ENCODE data around the gene LCE1A.
A peak's percentile ranks its signal among the peaks of the same experiment; 100 is the strongest.

Gene LCE1A

GRCh38 chr1:152827173-152827572, at the start of gene LCE1A:
LCE1A (plus strand) TSS chr1:152827473; CDS start chr1:152827473, 0 bp downstream.
- DNase-seq (ENCODE audit: low read depth, low spot score) = no peak

- DNase-seq (ENCODE audit: low read depth, low spot score) = no peak
Measured at GRCh38 chr1:152777510-152778137, 49.6 kb upstream of the LCE1A start.

GRCh38 chr1:152783095-152783494, 44.2 kb upstream of the LCE1A start:
- no peak for DNase-seq (ENCODE audit: low read depth, low spot score)

- no peak for DNase-seq (ENCODE audit: low read depth, low spot score)
Measured at GRCh38 chr1:152786077-152786476, 41.2 kb upstream of the LCE1A start, which contains the start of gene LCE1E. LCE1E (plus strand) TSS chr1:152786257; CDS start chr1:152787300, 1,043 bp downstream.

- no peak for DNase-seq (ENCODE audit: low read depth, low spot score)
Measured at GRCh38 chr1:152795686-152796085, 31.6 kb upstream of the LCE1A start.

GRCh38 chr1:152796421-152796820, 30.9 kb upstream of the LCE1A start, which contains the start of gene LCE1D:
LCE1D (plus strand) TSS chr1:152796721; CDS start chr1:152797795, 1,074 bp downstream.
- no peak for DNase-seq (ENCODE audit: low read depth, low spot score)

- DNase-seq (ENCODE audit: low read depth, low spot score) = no peak
Measured at GRCh38 chr1:152801333-152801732, 25.9 kb upstream of the LCE1A start.

- DNase-seq (ENCODE audit: low read depth, low spot score) = no peak
Measured at GRCh38 chr1:152806576-152806975, 20.7 kb upstream of the LCE1A start, which contains the start of gene LCE1C. LCE1C (minus strand) TSS chr1:152806651; CDS start chr1:152805478, 1,173 bp downstream.

- DNase-seq (ENCODE audit: low read depth, low spot score) = no peak
Measured at GRCh38 chr1:152811050-152811449, 16.2 kb upstream of the LCE1A start.

- no peak for DNase-seq (ENCODE audit: low read depth, low spot score)
Measured at GRCh38 chr1:152811671-152812070, 15.6 kb upstream of the LCE1A start, which contains the start of gene LCE1B. LCE1B (plus strand) TSS chr1:152811971; CDS start chr1:152812447, 476 bp downstream.

GRCh38 chr1:152817309-152817708, 10.0 kb upstream of the LCE1A start:
- DNase-seq (ENCODE audit: low read depth, low spot score) = no peak

- DNase-seq (ENCODE audit: low read depth, low spot score) = no peak
Measured at GRCh38 chr1:152823294-152823693, 4.0 kb upstream of the LCE1A start.

- no peak for DNase-seq (ENCODE audit: low read depth, low spot score)
Measured at GRCh38 chr1:152824964-152825363, 2.3 kb upstream of the LCE1A start.

- DNase-seq (ENCODE audit: low read depth, low spot score) = no peak
Measured at GRCh38 chr1:152836870-152837269, 9.6 kb downstream of the LCE1A start.

GRCh38 chr1:152842556-152842955, 15.3 kb downstream of the LCE1A start, which contains the start of gene LCE6A:
LCE6A (plus strand) TSS chr1:152842856; CDS start chr1:152843521, 665 bp downstream.
- no peak for DNase-seq (ENCODE audit: low read depth, low spot score)

GRCh38 chr1:152855661-152856060, 28.4 kb downstream of the LCE1A start:
- no peak for DNase-seq (ENCODE audit: low read depth, low spot score)

- no peak for DNase-seq (ENCODE audit: low read depth, low spot score)
Measured at GRCh38 chr1:152858062-152858461, 30.8 kb downstream of the LCE1A start.

- no peak for DNase-seq (ENCODE audit: low read depth, low spot score)
Measured at GRCh38 chr1:152859696-152860095, 32.4 kb downstream of the LCE1A start, which contains the start of gene LCE7A. LCE7A (plus strand) TSS chr1:152859996; CDS start chr1:152860698, 702 bp downstream.

GRCh38 chr1:152860129-152860528, 32.9 kb downstream of the LCE1A start:
- DNase-seq (ENCODE audit: low read depth, low spot score) = no peak

GRCh38 chr1:152861374-152861773, 34.1 kb downstream of the LCE1A start:
- no peak for DNase-seq (ENCODE audit: low read depth, low spot score)

- DNase-seq (ENCODE audit: low read depth, low spot score) = no peak
Measured at GRCh38 chr1:152864443-152864842, 37.2 kb downstream of the LCE1A start.

- no peak for DNase-seq (ENCODE audit: low read depth, low spot score)
Measured at GRCh38 chr1:152866321-152866720, 39.0 kb downstream of the LCE1A start.

GRCh38 chr1:152869808-152870419, 42.6 kb downstream of the LCE1A start:
- DNase-seq (ENCODE audit: low read depth, low spot score) = peak; percentile 18

Measured in activated naive CD8-positive, alpha-beta T cell treated with anti-CD3 and anti-CD28 coated beads, Interleukin-2, amount 50 U/mL, for 16 hours (primary cell).